Hepatocyte (in vitro differentiated cells): ENCODE data around the gene FGD2. TPM values are rescaled to one million over a fixed set of nuclear protein-coding genes. Genes with fewer than 3 reads are reported as not detected.
A peak's percentile ranks its signal among the peaks of the same experiment; 100 is the strongest.

ENCODE experiments used
- DNase-seq: peaks from one replicate; pipeline ENCODE4 v3.0.0-alpha.2; 2016; ENCODE audit warnings: low spot score
- H2AFZ ChIP-seq: fragments of 200-600 bp; sonication (generic); 2 replicates; pipeline ENCODE4 v1.6.0; 2016; ENCODE audit warnings: antibody characterized with exemption, mild to moderate bottlenecking
- H3K27ac ChIP-seq: fragments of 200-600 bp; sonication (generic); 2 replicates; pipeline ENCODE4 v1.5.1; 2016; ENCODE audit warnings: mild to moderate bottlenecking
- H3K27me3 ChIP-seq: fragments of 200-600 bp; sonication (generic); 2 replicates; pipeline ENCODE4 v1.6.1; 2016
- H3K36me3 ChIP-seq: fragments of 200-600 bp; sonication (generic); replicated peaks from 2 replicates; pipeline ENCODE4 v1.5.1; 2016; ENCODE audit warnings: low read depth; ENCODE audit not compliant: insufficient read depth
- H3K4me1 ChIP-seq: fragments of 200-600 bp; sonication (generic); 2 replicates; pipeline ENCODE4 v1.5.1; 2016; ENCODE audit warnings: mild to moderate bottlenecking, moderate library complexity; ENCODE audit not compliant: insufficient read depth
- H3K4me2 ChIP-seq: fragments of 200-600 bp; sonication (generic); 2 replicates; pipeline ENCODE4 v1.6.0; 2016
- H3K4me3 ChIP-seq: fragments of 200-600 bp; sonication (generic); 2 replicates; pipeline ENCODE4 v1.5.1; 2016; ENCODE audit warnings: mild to moderate bottlenecking
- H3K79me2 ChIP-seq: fragments of 200-600 bp; sonication (generic); 2 replicates; pipeline ENCODE4 v1.6.0; 2017; ENCODE audit warnings: mild to moderate bottlenecking
- H3K9me2 ChIP-seq: fragments of 200-600 bp; sonication (generic); replicated peaks from 2 replicates; pipeline ENCODE4 v1.6.0; 2017; ENCODE audit warnings: mild to moderate bottlenecking; ENCODE audit not compliant: insufficient read depth
- H3K9me3 ChIP-seq: fragments of 200-600 bp; sonication (generic); 2 replicates; pipeline ENCODE4 v1.5.1; 2016; ENCODE audit warnings: low read depth, mild to moderate bottlenecking
- H4K20me1 ChIP-seq: fragments of 200-600 bp; sonication (generic); 2 replicates; pipeline ENCODE4 v1.6.0; 2016; ENCODE audit warnings: mild to moderate bottlenecking; ENCODE audit not compliant: insufficient read depth, poor library complexity, severe bottlenecking
- EZH2 ChIP-seq: fragments of 200-600 bp; sonication (generic); IDR thresholded peaks from 2 replicates; pipeline ENCODE4 v1.6.1; 2016; ENCODE audit warnings: antibody characterized with exemption, mild to moderate bottlenecking, borderline replicate concordance
- EZH2phosphoT487 ChIP-seq: fragments of 200-600 bp; sonication (generic); IDR thresholded peaks from one replicate; pipeline ENCODE4 v1.6.1; 2018; ENCODE audit warnings: antibody characterized with exemption, mild to moderate bottlenecking, low read depth, moderate library complexity; ENCODE audit not compliant: unreplicated experiment, severe bottlenecking
- WGBS: methylation state at CpG from one replicate; pipeline ENCODE4 v1.1.6; 2016; ENCODE audit warnings: low lambda C conversion rate; ENCODE audit errors: missing lambda C conversion rate; 5-methylcytosine and 5-hydroxymethylcytosine counted together
- polyA plus RNA-seq: library from polyadenylated mRNA; unstranded; fragments of >200 nt; fragmentation: Nextera tagmentation; extraction: Ambion mirVana; gene quantifications from 2 replicates; pipeline ENCODE4 v1.2.1, GENCODE V29; 2016
- total RNA-seq: library from RNA; depleted of rRNA; stranded (reverse); fragments of >200 nt; gene quantifications from 2 replicates; pipeline ENCODE4 v1.2.3, GENCODE V29; 2014
- TF ChIP-seq, protein P1 (sequence below): fragments of 200-600 bp; sonication (generic); IDR thresholded peaks from 2 replicates; pipeline ENCODE4 v1.5.1; 2016; ENCODE audit warnings: antibody characterized with exemption, mild to moderate bottlenecking; ENCODE audit not compliant: poor library complexity

FGD2 gene
- total and polyA plus RNA-seq, 2 experiments from 2014 or later = 4.6 to 5.2 TPM

DNA sequence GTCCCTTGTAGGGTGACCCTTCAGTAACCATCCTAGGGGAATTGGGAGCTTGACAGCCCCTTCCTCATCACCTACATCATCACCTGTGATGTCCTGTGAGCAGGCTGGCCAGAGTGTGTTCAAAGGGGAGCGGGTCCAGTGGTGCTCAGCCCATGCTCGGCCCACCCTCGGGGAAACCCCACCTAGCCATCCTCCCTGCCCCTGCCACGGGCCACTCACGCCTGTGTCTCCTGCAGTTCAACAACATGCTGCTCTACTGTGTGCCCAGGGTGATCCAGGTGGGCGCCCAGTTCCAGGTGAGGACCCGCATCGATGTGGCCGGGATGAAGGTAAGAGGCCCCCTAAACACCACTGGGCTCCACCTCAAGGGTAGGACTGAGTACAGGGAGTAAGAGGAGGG is 10.1 kb downstream of the FGD2 start:
- Histone ChIP-seq H2AFZ (no peak overlapping the region), H4K20me1 (no peaks in the 10 kb centered on the region), H3K4me2 (no peak overlapping the region), H3K79me2 (no peaks in the 10 kb centered on the region), H3K4me1 (peaks cover 5% of the 10 kb centered on the region), H3K4me3 (no peak overlapping the region), H3K9me2 (no peaks in the 10 kb centered on the region), H3K9me3 (no peaks in the 10 kb centered on the region), H3K36me3 (no peaks in the 10 kb centered on the region), H3K27ac (no peak overlapping the region), H3K27me3 (no peaks in the 10 kb centered on the region)
- over 99% methylated on average over 9 of the region's 9 CpGs for WGBS
- TF ChIP-seq EZH2 = no peak
- TF ChIP-seq, protein P1, sequence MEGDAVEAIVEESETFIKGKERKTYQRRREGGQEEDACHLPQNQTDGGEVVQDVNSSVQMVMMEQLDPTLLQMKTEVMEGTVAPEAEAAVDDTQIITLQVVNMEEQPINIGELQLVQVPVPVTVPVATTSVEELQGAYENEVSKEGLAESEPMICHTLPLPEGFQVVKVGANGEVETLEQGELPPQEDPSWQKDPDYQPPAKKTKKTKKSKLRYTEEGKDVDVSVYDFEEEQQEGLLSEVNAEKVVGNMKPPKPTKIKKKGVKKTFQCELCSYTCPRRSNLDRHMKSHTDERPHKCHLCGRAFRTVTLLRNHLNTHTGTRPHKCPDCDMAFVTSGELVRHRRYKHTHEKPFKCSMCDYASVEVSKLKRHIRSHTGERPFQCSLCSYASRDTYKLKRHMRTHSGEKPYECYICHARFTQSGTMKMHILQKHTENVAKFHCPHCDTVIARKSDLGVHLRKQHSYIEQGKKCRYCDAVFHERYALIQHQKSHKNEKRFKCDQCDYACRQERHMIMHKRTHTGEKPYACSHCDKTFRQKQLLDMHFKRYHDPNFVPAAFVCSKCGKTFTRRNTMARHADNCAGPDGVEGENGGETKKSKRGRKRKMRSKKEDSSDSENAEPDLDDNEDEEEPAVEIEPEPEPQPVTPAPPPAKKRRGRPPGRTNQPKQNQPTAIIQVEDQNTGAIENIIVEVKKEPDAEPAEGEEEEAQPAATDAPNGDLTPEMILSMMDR = no peak
- TF ChIP-seq EZH2phosphoT487 = no peak
- no peak for DNase-seq

DNA sequence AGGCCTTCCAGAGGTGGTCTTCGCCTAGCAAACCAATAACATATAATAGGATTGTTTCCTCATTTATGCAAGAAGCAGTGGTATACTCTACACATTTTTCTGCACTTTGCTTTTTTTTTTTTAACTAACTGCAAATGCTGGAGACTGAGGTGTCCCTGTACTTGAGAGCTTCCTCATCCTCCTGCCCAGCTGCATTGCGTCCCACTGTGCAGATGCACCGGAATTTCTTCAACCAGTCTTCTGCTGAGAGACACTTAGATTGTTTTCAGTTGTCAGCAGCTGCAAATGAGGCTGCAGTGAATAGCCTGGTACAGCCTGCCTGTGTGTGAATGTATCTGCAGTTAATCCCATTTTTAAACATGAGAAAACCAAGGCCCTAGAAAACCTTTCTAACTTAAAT is 11.5 kb downstream of the FGD2 start:
- peaks cover 5% of the 10 kb centered on the region for H3K4me1 ChIP-seq
- no peaks in the 10 kb centered on the region for H4K20me1 ChIP-seq
- H3K9me2 ChIP-seq = no peaks in the 10 kb centered on the region
- no peak for DNase-seq
- H3K9me3 ChIP-seq = no peaks in the 10 kb centered on the region
- no peaks in the 10 kb centered on the region for H3K36me3 ChIP-seq
- H3K4me2 ChIP-seq = no peak overlapping the region
- H3K27ac ChIP-seq = no peak overlapping the region
- no peak for TF ChIP-seq EZH2phosphoT487
- TF ChIP-seq, protein P1 = no peak
- no peak for TF ChIP-seq EZH2
- H2AFZ ChIP-seq = no peak overlapping the region
- no peak overlapping the region for H3K4me3 ChIP-seq
- no peaks in the 10 kb centered on the region for H3K27me3 ChIP-seq
- no peaks in the 10 kb centered on the region for H3K79me2 ChIP-seq
- WGBS = 88% methylated on average over 3 of the region's 3 CpGs

DNA sequence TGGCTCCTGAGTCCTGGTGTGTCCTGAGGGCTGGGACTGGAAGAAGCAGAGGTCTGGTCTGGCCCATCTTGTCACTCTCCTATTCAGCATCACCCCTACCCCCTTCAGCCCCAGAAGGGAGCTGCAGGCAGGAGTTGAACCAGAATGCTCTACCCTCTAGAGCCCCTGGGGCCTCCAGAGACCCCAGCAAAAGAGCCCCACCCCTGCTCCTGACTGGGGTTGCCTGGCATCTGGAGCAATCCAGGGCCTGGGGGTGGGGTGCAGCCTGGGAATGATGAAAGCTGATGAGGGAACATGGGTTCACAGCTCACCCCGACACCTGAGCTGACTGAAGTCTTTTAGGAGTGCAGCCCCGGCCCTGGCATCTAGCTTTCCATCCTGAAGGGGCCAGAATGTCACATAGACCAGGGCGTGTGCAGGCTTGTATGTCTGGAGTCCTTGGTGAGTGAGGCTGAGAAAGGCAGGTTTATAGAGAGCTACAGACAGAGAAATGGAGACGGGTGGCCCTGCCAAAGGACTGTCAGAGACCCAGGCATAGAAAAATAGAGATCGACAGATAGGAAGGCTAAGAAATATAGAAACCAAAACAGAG is 12.2 kb downstream of the FGD2 start:
- DNase-seq = no peak
- Histone ChIP-seq H2AFZ (peak overlapping the region; percentile 53), H4K20me1 (no peaks in the 10 kb centered on the region), H3K79me2 (no peaks in the 10 kb centered on the region), H3K27ac (peak overlapping the region; percentile 25), H3K4me3 (no peak overlapping the region), H3K9me3 (no peaks in the 10 kb centered on the region), H3K9me2 (no peaks in the 10 kb centered on the region), H3K4me1 (peaks cover 5% of the 10 kb centered on the region), H3K27me3 (no peaks in the 10 kb centered on the region), H3K36me3 (no peaks in the 10 kb centered on the region), H3K4me2 (peak overlapping the region; percentile 22)
- TF ChIP-seq EZH2 = no peak
- no peak for TF ChIP-seq EZH2phosphoT487
- TF ChIP-seq, protein P1 = no peak
- 58% methylated on average over 5 of the region's 5 CpGs for WGBS
